DMS 273 treated with DMSO at 0.1 percent for 48 hours (cell line): ENCODE results near the gene PLEKHA5.
"Not testable (repeated sequence)": the region's sequence is repeated elsewhere in the genome, so short reads cannot be mapped to it uniquely, and the experiment has no call there.

Experiments
- DNase-seq: peaks from one replicate; lab custom pipeline; 2025; lab: John Stamatoyannopoulos, UW

PLEKHA5 gene, protein sequence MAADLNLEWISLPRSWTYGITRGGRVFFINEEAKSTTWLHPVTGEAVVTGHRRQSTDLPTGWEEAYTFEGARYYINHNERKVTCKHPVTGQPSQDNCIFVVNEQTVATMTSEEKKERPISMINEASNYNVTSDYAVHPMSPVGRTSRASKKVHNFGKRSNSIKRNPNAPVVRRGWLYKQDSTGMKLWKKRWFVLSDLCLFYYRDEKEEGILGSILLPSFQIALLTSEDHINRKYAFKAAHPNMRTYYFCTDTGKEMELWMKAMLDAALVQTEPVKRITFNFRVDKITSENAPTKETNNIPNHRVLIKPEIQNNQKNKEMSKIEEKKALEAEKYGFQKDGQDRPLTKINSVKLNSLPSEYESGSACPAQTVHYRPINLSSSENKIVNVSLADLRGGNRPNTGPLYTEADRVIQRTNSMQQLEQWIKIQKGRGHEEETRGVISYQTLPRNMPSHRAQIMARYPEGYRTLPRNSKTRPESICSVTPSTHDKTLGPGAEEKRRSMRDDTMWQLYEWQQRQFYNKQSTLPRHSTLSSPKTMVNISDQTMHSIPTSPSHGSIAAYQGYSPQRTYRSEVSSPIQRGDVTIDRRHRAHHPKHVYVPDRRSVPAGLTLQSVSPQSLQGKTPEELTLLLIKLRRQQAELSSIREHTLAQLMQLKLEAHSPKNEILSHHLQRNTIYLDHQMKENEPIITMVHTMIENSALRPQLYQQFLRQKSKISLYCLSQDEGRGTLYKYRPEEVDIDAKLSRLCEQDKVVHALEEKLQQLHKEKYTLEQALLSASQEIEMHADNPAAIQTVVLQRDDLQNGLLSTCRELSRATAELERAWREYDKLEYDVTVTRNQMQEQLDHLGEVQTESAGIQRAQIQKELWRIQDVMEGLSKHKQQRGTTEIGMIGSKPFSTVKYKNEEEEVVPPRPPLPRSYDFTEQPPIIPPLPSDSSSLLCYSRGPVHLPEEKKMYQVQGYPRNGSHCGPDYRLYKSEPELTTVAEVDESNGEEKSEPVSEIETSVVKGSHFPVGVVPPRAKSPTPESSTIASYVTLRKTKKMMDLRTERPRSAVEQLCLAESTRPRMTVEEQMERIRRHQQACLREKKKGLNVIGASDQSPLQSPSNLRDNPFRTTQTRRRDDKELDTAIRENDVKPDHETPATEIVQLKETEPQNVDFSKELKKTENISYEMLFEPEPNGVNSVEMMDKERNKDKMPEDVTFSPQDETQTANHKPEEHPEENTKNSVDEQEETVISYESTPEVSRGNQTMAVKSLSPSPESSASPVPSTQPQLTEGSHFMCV

GRCh38 chr12:19129486-19130223 is at the start of gene PLEKHA5:
Gene PLEKHA5, plus strand, starts transcription at chr12:19129733. Its CDS starts 67 bp downstream, at chr12:19129800.
- peak; percentile 1 for DNase-seq

GRCh38 chr12:19080918-19081317 is 48.6 kb upstream of the PLEKHA5 start:
- no peak for DNase-seq

GRCh38 chr12:19082365-19082911 is 47.1 kb upstream of the PLEKHA5 start:
- DNase-seq: no peak

DNA sequence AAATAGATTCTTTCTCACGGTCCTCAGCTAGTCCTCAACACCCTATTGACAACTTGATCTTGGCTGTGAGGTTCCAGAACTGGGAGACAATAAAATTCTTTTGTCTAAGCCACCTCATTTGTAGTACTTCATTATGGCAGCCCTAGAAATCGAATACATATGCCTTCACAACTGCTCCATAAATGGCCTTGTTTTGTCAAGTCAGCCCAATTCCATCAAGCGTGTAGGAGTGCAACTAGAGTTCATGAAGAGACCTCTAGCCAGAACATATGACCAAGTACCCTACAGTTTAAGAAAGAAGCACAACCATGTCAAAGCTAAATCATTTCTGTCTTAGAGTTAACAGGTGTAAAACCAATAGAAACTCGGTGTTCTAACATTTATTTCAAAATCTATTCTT is 45.0 kb upstream of the PLEKHA5 start:
- no peak for DNase-seq

DNA sequence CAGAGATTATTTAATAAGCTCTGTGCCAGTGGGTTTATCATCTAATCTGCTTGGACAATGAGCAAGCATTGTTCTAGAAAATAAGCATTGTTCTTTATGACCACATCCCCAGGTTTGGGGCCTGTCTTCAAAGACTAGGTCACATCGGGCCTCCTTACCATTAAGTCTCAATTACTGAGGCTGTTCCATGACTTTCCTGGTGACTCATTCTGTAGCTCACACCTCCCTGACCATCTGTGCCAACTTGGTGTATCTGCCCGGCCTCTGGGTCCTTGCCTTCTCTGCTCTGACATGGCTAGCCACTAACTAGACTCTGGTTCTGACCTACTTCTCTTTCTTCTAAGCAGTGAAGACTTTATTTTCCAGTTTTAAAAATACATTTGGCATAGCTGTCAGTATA is 44.4 kb upstream of the PLEKHA5 start:
- DNase-seq: no peak

GRCh38 chr12:19088606-19089005 is 40.9 kb upstream of the PLEKHA5 start:
- DNase-seq: no peak

GRCh38 chr12:19092482-19092881 is 37.1 kb upstream of the PLEKHA5 start:
- not testable (repeated sequence) for DNase-seq

GRCh38 chr12:19093218-19093617 is 36.3 kb upstream of the PLEKHA5 start:
- DNase-seq: no peak

DNA sequence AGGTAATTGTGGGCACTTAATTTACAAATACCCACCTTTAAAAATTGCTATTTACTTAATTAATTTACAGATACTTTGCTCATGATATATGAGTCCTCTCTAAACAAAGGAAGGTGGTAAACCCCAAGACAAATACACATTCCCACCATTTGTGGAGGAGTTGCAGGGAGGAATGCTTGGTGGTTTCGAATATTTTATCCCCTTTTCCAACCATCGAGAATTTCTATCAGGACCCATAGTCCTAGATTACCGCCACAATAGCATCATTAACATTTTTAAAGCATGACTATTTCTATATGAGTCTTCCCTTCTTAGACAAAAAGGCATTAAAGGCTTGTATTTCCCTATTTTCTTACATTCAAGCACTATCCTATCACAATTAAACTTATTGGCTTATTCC is 34.2 kb upstream of the PLEKHA5 start:
- no peak for DNase-seq

DNA sequence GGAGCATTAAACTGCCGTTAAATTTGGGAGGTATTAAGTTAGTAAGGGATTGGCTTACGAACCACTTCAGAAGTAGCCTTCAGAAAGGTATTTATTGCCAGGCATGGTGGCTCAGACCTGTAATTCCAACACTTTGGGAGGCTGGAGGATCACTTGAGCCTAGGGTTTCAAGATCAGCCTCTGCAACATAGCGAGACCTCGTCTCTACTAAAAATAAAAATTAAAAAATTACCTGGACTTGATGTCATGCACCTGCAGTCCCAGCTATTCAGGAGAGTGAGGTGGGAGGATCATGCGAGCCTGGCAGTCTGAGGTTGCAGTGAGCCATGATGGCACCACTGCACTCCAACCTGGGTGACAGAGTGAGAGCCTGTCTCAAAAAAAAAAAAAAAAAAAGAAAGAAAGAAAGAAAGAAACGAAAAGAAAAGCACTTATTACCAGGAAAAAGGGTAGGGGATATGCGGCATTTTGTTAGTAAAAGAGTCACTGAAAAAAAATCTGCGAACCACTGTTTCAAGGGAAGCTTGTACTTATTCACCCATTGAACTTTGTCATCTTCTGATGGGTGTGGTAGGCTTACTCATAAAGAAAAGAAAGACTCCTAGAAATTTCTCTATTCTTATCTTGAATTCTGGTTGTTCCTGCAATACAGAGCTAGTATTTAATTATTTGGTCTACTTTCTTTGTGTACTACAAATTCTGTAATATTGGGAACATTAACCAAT is 33.6 kb upstream of the PLEKHA5 start:
- no peak for DNase-seq

GRCh38 chr12:19105463-19105862 is 24.1 kb upstream of the PLEKHA5 start:
- DNase-seq: no peak

DNA sequence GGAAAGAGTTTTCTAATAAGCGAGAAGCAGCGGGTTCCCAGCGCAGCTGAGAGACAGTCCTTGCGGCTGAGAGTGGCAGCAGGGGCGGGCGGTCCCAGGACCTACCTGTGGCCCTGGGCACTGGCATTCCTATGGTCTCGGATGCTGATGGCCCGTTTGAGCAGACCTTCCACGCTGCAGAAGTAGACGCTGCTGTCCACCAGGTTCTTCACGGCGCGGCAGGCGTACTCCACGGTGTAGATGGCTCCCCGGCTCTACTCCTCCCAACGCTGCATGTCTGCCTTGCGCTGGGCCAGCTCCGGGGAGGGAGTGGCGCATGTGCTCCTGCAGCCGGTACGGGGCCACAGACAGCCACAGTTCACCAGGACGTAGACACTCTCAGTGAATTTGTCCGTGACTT is 21.8 kb upstream of the PLEKHA5 start:
- DNase-seq: no peak

DNA sequence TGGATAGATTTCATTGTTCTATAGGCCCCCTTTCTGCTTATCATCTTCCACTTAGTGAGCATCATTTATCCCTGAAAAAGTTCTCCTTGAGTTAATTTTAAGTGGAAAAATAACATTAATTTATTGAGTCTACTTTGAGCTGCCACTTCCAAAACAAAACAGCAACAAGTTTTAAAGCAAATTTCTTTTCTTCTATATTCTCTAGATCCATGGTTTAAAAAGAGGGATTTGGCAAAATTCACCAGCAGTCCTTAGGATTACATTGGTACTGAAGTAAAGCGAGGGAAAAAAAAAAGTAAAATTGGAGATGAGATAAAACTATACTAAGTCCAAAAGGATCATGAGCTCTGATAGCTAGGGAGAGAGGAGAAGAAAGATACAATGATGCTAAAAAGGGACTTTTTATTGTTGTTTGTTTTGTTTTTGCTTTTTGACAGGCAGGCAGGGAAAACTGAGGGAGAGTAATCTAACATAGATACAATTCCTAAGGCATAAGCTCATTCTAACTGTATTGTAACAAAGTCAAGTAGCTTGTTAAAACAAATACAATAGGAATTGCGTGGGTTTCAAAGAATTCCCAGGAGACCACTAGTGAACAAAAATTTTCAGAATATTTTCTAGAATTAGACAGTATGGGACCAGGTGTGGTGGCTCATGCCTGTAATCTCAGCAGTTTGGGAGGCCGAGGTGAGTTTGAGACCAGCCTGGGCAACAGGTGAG is 19.2 kb upstream of the PLEKHA5 start:
- no peak for DNase-seq

DNA sequence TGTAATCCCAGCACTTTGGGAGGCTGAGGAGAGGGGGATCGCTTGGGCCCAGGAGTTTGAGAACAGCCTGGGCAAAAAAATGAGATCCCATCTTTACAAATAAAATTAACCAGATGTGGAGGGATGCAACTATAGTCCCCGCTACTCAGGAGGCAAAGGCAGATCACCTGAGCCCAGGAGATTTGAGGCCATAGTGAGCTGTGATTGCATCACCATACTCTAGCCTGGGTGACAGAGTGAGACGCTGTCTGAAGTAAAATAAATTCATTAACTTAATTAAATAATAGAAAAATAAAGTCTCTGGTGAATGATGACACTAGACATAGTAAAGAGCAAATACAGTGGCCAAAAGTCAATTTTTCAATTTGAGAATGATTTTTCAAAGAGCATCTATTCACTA is 16.1 kb upstream of the PLEKHA5 start:
- no peak for DNase-seq

DNA sequence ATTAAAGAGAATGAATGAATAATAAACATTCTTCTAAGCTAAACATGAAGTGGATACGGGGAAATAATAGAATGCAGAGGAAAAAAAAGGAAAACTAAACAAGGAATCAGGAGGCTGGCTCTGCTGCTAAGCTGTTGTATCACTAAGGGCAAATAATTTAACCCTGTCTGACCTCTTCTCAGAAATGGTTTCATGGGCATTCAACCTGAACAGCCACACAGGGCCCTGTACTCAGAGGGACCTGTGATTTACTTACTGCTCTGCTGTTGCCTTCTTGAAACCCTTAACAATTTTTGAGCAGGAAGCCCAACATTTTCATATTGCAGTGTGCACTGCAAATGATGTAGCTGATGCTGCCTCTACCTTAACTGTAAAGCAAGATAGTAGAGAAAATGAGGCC is 14.2 kb upstream of the PLEKHA5 start:
- no peak for DNase-seq

DNA sequence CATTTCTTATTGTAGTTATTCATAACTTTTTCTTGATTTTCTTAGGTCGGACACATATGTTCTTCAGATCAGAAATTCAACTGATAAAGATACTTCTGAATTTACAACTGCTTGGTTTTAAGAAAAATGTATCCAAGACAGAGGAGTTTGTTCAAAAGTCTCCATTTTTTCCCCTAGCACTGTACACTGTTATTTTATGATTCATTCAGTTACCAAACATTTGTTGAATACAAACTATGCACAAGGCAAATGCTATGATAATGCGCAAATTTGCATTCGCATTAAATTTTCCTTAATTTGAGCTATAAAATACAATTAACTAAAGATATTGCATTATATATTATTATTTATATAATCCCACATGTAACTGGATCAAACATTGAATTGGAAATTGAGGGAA is 10.1 kb upstream of the PLEKHA5 start:
- no peak for DNase-seq

- no peak for DNase-seq
These were observed 8.7 kb upstream of the PLEKHA5 start for GRCh38 chr12:19120795-19121194.

- DNase-seq: no peak
These were observed 8.0 kb upstream of the PLEKHA5 start for GRCh38 chr12:19121449-19122018.

DNA sequence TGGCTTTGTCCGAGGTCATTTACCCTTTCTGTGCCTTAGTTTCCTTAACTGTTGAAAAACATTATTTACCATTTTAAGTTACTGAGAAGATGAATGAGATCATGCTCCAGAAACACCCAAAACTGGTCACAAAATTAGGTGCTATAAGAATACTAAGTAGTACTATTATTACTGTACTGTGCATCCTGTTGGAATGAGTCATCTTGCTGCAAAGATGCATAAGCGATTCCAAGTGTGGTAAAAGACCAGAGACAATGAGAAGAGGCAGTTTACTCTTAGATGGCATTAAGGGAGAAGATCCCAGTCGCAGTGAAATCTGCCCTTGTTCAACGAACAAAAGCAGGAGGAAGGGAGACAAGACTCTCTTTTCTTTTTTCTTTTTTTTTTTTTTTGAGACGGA is 4.2 kb upstream of the PLEKHA5 start:
- no peak for DNase-seq

DNA sequence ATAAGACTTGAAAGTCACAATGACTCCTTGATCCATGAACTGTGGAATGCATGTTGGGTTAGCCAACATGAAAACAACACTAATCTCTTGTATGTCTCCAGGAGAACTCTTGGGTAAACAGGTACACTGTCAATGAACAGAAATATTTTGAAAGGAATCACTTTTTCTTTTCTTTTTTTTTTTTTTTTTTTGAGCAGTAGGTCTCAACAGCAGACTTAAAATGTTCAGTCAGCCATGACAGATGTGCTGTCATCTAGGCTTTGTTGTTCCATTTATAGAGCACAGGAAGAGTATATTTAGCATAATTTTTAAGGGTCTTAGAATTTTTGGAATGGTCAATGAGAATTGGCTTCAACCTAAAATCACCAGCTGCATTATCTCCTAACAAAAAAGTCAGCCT is 2.3 kb upstream of the PLEKHA5 start:
- no peak for DNase-seq
